HG02970 (cell line): ENCODE results near the gene ERO1B.

Experiments
- ATAC-seq: cut with Tn5 transposase; IDR thresholded peaks from one replicate; pipeline ENCODE4 v1.9.1; 2021; ENCODE audit warnings: mild to moderate bottlenecking, moderate library complexity, moderate number of reproducible peaks; ENCODE audit not compliant: unreplicated experiment, low FRiP score

The ERO1B gene

DNA sequence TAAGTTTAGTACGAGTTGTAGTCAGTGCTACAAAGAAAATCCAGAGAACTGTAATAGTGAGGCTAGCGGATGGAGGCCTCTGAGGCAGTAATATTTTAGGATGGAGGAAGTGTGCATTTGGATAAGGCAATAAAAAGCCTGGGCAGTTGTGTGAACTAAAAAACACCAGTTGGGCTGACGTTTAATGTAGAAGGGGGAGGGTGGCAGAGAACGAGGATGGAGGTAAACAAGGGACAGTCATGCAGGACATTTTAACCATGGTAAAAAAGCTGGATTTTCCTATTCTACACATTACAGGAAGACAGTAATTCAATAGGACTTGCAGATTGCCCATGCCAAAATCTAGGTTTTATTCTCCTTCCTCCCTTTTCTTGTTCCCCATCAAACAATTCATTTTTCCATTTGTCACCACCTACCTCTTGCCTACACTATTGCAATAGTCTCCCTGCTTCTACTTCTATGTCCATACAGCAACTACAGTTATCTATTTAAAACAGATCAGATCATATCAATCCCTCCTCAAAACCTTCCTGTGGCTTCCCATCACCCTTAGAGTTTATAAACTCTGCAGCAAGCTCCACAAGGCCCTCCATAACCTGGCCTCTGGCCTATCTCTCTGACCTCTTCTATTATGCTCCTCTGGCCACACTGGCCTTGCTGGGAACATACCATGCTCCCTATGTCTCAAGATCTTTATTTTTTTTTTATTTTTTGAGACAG, 27.7 kb downstream of the ERO1B start:
- ATAC-seq, result no peak

DNA sequence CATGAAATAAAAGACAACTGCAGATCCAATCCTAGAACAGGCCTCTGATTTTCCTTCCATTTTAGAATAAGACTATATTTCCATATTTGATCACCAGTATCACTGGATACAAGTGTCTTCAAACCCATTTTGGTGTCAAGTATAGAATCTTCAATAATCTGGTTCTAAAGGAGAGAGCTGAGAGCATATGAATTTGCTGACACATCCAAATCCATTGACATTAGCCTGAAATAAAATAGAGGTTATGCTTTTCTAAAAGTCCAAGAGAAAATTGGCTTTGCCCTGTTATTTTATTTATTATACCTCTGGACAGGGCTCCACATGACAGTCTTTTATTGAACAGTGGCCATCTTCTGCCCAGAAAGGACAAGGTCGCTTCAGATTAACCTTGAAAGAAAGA, 28.6 kb downstream of the ERO1B start:
- no peak for ATAC-seq

DNA sequence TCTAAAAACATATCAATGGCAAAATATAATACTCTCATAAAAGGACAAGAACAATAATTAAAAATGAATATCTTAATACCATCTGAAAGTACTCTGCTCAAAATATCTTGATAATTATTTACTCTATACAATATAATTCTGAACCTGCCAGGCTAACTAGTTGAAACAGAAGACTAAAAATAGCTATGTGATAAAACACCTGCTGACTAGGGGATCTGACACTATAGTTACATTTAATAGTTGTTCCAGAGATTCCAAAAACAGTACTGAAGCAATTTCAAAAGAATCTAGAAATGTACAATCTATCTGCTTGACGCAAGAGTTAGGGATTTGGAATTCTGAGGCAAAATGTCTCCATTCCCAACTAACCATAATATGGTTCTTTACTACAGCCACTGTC, 30.2 kb downstream of the ERO1B start:
- no peak for ATAC-seq

DNA sequence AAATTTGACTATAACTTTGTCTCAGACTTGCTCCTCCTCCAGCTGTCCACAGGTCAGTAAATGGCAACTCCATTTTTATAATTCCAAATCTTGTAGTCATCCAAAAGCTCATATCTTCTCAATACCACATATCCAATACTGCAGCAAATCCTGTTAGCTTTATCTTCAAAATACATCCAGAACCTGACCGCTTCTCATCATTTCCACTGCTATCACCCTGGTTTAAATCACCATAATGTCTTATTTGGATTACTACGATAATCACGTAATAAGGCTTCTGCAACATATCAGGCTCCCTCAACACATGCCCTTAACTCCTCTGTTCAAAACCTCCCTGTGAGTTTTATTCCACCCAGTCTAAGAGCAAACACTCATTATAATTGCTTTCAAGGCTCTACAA, 34.5 kb downstream of the ERO1B start:
- no peak for ATAC-seq

DNA sequence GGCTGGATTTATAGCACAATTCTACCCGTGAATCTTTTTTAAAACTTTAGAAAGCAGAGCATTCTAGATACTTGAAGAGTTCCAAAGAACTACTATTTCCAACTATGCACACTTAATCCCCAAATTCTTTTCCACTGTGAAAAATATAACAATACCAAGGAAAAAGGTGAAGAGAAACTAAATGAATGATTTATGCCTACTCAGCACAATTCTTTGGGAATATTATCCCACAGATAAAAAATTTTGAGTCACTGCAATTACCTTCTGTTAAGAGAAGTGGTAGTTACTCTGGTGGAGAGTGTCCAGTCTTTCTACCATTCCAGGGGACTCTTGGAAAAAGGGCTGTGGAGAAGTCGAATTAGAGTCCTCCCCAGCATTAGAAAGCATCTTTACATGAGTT, 39.2 kb downstream of the ERO1B start:
- no peak for ATAC-seq

DNA sequence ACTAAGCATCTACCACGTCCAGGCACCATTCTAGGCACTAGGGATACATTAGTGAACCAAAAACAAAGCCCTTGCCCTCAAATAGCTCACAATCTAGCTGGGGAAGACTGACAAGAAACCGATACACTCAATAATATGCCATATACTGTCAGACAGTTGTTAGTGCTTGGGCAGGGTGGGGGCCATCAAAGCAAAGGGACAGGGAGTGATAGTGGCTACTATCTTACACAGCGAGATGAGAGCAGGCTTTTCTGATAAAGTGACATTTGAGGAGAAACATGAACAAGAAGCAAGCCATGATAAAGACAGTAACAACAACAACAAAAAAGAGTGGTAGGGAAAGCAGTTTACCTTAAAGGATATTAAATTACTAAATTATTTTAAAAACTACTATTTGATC, 41.1 kb downstream of the ERO1B start:
- ATAC-seq, result no peak

DNA sequence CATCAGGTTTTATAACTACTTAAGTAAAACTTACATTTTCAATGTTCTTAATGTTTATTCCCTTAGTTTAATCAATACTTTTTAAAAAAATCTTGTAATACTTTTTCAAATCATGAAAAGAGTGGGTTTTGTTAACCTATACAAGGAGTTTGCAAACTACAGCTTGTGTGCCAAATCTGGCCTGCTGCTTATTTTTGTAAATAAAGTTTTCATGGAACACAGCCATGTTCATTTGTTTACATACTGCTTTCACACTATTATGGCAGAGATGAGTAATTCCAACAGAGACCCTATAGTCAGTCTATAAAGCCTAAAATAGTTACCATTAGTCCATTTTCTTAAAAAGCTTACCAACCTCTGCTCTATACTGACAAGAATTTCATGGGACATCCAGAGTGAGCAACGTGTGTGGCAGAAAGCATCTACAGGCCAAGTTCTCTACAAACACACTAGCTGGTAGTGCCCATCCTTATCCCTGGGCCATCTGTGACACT, 42.6 kb downstream of the ERO1B start:
- no peak for ATAC-seq

DNA sequence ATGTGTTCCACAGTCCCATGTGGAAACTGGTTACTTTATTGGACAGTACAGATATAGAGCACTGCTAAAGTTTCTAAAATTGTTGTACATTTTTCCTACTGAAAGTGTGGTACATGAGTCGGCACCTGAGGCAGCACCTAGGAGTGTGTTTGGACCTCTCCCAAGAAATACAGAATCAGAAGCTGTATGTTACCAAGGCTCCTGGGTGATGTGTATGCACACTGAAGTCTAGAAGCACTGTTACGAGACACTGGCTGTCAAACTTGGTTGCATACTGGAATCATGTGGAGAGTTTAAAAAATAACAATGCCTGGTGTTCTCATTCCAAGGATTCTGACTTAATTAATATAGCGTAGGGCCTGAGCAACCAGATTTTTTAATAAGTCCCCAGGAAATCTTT, 46.6 kb downstream of the ERO1B start:
- no peak for ATAC-seq

DNA sequence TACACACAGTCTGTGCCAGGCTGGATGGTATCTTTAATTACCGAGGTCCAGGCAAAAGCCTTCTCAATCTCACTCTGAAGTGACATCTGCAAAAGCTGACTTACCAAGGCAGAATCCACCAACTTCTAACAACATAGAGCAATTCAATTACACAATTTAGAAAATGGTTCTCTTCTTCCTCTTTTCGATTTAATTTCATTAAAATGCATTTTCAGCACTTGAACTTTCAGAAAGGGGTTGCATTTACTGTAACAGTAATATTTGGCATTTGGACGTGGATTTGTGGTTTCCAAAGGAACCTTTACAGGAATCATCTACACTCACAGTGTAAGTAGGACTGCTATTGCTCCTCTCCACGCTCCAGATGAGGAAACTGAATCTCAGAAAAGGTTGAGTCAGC, 53.3 kb downstream of the ERO1B start:
- no peak for ATAC-seq

DNA sequence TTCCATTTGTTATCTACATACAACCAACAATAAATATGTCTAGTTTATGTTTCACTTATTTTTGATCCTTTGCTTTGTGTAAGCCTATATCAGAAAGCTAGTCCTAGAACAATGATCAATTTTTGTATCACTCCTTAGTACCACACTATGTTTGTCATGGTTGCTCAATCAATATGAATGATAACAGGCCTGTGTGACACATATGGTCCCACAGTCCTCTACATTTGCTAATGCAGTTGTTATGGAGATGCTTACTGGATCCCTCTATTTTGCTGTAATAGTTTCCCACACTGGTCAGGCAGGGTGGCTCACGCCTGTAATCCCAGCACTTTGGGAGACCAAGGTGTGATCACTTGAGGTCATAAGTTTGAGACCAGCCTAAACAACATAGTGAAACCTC, 59.1 kb downstream of the ERO1B start:
- no peak for ATAC-seq

DNA sequence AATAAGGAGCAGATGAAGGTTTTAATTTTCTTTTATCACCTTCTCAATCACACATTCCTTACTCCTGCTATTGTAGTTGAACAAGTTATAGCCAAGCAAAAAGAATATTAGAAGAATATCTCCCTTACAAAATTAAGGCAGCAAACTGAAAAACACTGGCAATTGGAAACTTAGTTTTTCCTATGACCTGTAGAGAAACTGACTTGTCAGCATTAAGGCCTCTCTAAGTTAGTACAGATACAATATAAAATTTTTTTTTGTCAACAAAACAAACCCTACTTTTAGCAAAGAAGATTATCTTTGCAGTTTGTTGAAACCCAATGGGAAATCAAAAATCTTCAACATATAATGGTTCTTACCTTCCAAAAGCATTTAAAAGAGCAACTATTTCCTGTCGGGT, 61.3 kb downstream of the ERO1B start:
- no peak for ATAC-seq

DNA sequence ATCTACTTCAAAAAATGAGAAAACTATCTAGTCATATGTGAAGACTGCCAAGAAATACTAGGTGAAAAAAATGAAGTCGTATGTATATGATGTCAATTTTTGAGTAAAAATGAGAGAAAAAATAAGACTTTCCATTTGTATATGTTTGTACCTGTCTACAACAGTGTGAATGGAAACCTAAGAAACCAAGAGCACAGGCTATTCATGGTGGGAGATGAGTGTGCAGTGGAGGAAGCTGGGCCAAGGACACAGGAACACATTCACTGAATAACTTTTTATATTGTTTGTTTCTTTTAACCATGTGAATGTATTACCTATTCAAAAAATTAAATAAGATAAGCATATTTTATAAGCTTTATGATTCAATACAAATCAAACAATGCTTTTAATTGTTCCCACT, 67.0 kb downstream of the ERO1B start:
- no peak for ATAC-seq

DNA sequence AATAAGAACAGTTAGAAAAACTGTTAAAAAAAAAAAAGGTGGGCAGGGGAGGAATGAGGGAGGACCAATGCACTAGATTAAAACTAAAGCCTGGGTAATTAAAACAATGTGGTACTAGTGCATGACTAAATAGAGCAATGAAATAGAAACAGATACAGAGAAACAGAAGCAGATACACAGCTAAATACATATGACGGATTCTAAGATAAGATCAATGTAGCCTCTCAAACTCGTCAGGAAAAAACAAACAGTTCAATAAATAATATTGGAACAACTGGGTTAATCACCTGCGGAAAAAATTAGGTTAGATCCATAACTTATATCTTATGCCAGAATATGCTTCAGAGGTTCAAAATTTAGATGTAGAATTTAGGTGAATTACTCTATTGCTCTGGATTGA, 68.2 kb downstream of the ERO1B start:
- ATAC-seq, result no peak

DNA sequence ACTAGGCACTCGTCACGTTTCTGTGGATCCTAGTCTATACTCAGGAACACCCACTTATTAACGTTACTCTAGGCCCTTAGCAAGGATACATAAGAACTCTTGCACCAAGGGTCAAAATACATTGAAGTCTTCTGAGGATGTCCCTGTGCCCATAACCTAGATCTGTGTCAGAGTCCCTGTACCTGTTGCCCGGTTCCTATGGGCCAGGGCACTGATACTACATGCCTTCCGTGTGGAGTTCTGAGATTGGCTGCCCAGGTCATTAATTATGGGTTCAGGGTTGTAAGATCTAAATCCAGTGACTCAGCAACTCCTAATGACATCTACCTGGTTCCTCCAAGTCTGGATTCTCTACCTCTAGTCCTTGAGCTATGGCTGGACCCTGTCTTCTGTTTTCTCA, 69.9 kb downstream of the ERO1B start:
- no peak for ATAC-seq

DNA sequence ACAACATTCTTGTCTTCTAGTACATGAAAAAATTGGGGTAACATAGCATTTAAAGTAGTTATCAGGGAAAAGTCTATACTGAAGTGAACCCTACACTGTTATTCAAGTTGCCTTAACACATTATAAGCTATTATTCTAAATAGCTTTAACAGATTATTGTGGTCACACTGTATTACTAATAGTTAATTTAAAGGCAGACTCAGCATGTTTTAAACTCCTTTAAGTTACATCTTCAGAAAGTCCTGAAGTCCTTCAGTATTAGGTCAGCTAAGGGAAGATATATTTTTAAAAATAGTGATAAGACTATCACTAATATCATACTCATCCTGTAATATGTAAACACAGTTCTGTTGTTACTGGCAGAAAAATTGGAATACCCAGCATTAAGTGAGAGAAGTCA, 72.0 kb downstream of the ERO1B start:
- no peak for ATAC-seq

DNA sequence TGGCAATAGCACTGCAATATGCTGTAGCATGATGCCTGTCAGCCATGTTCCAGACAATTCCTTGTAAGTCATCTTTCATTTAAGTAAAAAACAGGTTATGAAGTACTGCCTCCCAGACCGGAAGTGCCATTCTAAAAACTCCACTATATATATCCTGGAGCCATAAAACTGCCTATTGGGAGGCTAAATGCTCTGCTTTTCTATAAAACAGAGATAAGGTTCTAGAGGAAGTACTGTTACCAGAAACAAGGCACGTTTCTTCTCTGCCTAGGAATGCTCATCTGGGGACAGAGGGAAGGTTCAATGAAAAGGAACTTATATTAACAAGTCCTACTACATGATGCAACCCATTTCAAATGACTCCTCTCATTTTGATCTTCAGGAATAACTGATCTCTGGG, 72.6 kb downstream of the ERO1B start:
- no peak for ATAC-seq

DNA sequence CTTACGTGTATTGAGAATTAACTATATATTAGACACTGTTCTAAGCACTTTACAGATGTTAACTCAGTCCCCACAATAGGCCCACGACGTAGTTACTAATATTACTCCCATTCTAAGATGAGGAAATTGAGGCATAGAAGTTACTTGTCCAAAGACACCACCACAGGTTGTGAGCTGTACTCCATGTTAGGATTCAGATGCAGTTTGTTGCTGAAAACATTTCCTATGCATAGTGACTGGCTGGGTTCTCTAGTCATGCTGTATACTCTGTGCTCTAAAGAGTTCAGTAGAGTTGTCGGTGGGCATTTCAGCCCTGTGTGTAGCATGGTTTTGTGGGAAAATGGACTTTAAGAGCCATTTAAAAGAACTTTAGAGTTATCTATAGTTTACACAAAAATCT, 74.2 kb downstream of the ERO1B start:
- no peak for ATAC-seq

DNA sequence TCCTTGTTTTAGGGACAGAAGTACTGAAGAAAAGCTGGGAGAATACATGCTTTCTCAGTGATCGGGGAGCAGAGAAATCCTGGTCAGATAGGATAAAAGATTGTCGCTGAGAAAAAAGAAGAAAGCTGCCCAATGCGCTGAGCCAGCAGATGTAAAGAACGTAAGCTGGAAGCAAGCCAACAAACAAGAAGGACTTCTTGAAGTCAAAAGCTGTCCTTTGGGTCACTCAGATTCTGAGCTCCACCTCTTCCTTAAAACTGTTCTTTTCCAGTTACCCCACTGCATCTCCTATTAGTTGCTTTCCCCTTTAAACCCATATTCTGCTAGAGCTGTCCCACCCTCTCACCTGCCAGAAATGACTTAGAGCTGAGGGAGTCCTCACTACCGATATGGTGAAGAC, 74.6 kb downstream of the ERO1B start:
- ATAC-seq, result no peak

DNA sequence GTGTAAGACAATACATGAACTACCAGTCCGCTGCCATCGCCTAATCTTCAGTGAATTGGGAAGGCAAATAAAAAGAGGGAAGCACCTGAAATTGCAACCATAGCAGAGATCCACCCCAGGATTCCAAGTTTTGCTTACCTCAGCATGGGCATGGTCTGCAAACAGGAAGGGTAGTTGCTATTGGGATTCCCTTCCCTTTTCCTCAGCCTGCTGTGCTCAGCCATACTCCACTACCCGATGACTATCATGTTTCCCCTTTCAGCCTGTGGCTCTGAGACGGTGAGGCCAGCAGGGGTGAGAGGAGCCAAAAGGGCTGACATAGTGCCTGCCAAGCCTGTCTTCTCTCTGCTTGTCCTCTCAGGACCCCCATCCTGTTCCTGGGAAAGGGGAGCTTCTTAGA, 75.2 kb downstream of the ERO1B start:
- no peak for ATAC-seq

DNA sequence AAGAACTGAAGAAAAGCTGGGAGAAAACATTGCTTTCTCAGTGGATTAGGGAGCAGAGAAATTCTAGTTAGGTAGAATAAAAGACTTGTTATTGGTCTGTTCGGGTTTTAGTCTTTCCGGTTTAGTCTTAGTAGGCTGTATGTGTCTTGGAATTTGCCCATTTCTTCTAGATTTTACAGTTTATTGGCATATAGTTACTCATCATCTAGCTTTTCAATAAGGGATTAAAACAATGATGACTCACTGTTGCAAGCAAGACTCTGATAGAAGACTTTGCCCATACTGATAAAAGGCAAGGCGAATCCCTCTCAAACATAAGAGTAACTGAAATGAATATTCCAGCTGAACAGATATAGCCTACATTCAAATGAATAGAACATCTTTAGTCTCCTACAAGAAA, 77.1 kb downstream of the ERO1B start:
- ATAC-seq, result no peak

DNA sequence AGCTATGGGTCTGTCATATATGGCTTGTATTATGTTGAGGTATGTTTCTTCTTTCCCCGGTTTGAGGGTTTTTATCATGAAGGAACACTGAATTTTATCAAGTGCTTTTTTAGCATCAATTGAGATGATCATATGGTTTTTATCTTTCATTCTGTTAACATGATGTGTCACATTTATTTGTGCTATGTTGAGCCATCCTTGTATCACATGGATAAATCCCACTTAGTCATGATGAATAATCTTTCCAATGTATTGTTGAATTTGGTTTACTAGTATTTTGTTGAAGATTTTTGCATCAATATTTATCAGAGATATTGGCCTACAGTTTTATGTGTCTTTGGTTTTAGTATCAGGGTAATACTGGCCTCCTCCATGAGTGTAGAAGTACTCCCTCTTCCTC, 77.7 kb downstream of the ERO1B start:
- ATAC-seq, result no peak

DNA sequence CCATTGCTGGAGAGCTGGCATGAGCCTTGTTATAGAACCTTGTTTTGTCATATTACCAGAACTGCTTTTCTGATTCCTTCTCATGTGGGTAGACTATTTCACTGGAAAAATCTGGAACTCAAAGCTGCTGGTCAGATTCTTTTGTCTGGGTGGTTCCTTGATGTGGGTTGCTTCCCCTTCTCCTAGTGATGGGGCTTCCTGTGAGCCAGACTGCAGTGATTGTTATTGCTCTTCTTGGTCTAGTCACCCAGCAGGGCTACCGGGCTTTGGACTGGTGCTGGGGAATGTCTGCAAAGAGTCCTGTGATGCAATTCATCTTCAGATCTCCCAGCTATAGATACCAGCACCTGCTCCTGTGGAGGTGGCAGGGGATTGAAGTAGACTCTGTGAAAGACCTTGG, 80.0 kb downstream of the ERO1B start:
- ATAC-seq, result no peak

DNA sequence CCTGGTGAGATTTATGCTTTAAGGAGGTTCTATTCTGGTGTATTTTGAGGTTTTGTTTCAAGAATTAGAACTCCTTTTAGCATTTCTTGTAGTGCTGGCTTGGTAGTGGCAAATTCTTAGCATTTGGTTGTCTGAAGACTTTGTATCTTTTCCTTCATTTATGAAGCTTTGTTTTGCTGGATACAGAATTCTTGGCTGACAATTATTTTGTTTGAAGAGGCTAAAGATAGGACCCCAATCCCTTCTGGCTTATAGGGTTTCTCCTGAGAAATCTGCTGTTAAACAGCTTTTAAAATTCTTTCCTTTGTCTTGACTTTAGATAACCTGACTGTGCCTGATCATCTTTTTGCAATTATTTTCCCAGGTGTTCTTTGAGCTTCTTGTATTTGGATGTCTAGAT, 80.8 kb downstream of the ERO1B start:
- no peak for ATAC-seq
